ENCODE results near the gene HTD2.

DNA sequence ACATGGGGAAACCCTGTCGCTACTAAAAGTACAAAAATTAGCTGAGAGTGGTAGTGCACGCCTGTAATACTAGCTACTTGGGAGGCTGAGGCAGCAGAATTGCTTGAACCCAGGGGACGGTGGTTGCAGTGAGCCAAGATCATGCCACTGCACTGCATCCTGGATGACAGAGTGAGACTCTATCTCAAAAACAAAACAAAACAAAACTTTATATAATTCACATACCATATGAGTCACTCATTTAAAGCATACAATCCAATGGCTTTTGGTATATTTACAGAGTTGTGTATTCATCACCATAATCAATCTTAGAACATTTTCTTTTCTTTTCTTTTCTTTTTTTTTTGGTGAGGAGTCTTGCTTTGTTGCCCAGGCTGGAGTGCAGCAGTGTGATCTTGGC, 35.1 kb downstream of the HTD2 start:
- TF ChIP-seq, protein P1, sequence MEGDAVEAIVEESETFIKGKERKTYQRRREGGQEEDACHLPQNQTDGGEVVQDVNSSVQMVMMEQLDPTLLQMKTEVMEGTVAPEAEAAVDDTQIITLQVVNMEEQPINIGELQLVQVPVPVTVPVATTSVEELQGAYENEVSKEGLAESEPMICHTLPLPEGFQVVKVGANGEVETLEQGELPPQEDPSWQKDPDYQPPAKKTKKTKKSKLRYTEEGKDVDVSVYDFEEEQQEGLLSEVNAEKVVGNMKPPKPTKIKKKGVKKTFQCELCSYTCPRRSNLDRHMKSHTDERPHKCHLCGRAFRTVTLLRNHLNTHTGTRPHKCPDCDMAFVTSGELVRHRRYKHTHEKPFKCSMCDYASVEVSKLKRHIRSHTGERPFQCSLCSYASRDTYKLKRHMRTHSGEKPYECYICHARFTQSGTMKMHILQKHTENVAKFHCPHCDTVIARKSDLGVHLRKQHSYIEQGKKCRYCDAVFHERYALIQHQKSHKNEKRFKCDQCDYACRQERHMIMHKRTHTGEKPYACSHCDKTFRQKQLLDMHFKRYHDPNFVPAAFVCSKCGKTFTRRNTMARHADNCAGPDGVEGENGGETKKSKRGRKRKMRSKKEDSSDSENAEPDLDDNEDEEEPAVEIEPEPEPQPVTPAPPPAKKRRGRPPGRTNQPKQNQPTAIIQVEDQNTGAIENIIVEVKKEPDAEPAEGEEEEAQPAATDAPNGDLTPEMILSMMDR (IDR thresholded peaks at IDR 0.05), result no peak
- no peak for TF ChIP-seq POLR2A (IDR thresholded peaks at IDR 0.05)
